Measurements from ENCODE around the gene SBNO2.

SBNO2 gene, protein sequence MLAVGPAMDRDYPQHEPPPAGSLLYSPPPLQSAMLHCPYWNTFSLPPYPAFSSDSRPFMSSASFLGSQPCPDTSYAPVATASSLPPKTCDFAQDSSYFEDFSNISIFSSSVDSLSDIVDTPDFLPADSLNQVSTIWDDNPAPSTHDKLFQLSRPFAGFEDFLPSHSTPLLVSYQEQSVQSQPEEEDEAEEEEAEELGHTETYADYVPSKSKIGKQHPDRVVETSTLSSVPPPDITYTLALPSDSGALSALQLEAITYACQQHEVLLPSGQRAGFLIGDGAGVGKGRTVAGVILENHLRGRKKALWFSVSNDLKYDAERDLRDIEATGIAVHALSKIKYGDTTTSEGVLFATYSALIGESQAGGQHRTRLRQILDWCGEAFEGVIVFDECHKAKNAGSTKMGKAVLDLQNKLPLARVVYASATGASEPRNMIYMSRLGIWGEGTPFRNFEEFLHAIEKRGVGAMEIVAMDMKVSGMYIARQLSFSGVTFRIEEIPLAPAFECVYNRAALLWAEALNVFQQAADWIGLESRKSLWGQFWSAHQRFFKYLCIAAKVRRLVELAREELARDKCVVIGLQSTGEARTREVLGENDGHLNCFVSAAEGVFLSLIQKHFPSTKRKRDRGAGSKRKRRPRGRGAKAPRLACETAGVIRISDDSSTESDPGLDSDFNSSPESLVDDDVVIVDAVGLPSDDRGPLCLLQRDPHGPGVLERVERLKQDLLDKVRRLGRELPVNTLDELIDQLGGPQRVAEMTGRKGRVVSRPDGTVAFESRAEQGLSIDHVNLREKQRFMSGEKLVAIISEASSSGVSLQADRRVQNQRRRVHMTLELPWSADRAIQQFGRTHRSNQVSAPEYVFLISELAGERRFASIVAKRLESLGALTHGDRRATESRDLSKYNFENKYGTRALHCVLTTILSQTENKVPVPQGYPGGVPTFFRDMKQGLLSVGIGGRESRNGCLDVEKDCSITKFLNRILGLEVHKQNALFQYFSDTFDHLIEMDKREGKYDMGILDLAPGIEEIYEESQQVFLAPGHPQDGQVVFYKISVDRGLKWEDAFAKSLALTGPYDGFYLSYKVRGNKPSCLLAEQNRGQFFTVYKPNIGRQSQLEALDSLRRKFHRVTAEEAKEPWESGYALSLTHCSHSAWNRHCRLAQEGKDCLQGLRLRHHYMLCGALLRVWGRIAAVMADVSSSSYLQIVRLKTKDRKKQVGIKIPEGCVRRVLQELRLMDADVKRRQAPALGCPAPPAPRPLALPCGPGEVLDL (N-terminal part only)

DNA sequence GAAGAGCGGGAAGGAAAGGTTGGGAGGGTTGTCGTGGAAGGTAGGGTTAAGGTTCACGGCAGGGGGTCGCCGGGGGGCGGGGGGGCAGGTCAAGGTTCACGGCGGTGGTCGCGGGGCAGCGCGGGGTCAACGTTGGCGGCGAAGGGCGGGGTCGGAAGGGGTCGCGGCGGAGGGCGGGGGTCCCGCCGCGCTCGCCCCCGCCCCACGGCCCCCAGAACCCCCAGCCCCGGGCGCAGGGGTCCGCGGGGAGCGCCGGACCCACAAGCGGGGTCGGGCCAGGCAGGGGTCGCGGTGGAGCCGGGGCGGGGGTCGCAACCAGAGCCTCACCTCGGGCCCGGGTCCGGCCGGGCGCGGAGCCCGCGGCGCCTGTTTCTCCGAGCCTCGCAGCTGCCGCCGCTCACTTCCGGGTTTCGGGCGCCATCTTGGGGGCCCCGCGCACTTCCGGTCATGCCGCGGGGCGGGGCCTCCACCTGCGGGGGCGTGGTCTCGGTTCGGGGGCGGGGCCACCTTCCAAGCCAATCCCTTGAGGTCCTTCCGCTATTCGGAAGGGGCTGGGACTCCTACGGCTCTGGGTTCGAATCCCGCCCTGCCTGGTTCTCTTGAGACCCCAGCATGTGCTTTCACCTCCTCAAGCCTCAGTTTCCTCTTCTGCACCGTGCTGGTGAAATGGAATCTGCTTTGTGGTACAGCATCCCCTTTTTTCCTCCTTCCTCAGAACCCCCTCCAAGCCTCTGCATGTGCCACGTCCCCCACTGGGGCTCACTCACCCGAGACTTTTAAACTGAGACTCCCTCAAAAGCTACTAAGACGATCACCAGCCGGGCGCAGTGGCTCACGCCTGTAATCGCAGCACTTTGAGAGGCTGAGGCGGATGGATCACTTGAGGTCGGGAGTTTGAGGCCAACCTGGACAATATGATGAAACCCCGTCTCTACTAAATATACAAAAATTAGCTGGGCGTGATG, at the start of gene SBNO2:
Gene SBNO2, minus strand, starts transcription at position 424 of the 965 bp plus-strand sequence. CDS start 19,992 bp downstream, outside the sequence.
- peak; percentile 86 for DNase-seq

GRCh38 chr19:1223018-1223855, 49.2 kb upstream of the SBNO2 start:
- DNase-seq, result no peak

GRCh38 chr19:1222394-1222793, 48.3 kb upstream of the SBNO2 start:
- no peak for DNase-seq

DNA sequence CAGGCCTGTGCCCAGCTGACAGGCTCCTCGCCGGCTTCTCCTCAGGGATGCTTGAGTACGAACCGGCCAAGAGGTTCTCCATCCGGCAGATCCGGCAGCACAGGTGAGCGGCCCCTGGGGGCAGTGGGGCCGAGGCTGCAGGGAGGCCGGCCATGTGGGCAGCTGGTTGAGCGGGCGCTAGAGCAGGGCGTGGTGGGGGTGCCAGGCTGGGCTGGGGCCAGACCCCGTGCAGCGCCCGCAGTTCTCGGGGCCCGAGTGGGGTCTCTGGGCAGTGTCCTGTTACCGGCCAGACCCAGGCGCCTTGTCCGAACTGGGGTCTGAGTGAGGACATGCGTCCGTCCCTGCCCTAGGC, 47.8 kb upstream of the SBNO2 start:
- DNase-seq, result no peak

DNA sequence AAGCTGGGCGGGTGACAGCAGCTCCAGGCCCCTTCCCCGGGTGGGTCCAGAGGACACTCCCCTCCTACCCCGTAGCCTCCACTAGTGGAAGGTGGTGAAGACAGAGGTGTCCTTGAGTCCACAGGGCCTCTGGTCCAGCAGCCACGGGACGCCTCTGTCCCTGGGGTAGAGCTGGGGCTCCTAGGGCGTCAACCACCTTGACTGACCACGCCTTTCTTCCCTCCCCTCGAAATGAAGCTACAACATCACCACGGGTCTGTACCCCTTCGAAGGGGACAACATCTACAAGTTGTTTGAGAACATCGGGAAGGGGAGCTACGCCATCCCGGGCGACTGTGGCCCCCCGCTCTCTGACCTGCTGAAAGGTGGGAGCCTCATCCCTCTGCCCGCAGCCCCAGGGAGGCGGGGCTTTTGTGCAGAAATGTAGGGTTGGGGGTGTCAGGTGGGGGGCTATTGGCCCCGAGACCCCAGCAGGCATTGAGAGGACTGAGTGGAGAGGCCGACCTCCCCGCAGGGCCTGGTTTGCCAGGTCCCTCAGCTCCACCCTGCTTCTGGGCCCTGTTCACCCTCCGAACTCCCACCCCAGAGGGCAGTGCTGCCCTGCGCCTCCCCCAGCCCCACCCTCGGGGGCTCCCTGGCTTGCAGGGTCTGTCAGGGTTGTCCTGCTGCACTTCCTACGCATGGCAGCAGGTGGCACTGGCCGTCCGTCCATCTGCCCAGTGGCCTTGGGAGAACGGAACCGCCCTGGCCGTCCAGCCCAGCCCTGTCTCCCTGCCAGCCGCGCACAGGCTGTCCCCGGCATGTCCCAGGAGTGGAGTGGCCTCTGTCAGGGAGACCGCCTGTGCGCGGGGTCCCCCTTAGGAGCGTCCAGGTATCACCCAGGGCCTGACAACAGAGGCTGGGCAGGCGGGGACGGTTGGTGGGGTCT, 47.2 kb upstream of the SBNO2 start:
- DNase-seq, result no peak

GRCh38 chr19:1220477-1220930, 46.4 kb upstream of the SBNO2 start:
- no peak for DNase-seq

DNA sequence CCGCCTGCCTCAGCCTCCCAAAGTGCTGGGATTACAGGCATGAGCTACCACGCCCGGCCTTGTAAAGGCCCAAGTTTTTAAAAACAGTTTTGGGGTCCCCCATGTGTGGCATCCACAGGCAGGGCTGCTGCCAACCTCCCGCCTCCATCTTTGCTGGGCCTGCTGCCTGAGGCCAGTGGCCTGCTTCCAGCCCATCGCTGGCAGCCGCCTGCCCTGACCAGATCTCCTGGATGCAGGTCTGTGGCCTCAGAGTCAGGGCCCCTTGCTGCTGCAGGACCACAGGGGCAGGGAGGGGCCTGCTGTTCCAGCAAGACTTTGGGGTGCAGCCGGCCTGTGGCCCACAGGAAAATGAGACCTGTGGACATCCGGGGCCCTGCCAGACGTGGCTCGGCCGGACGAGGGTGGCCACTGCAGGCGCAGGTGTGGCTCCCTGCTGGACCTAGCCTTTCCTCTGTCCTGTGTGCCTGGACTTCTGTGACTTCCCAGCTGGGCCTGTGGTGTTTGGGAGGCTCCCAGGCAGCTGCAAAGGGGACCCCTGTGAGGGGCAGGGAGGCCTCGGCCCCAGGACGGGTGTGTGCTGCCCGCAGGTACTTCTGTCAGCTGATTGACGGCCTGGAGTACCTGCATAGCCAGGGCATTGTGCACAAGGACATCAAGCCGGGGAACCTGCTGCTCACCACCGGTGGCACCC, 45.9 kb upstream of the SBNO2 start:
- DNase-seq, result no peak

- DNase-seq, result no peak
Observed at GRCh38 chr19:1218751-1219567, 44.9 kb upstream of the SBNO2 start.

DNA sequence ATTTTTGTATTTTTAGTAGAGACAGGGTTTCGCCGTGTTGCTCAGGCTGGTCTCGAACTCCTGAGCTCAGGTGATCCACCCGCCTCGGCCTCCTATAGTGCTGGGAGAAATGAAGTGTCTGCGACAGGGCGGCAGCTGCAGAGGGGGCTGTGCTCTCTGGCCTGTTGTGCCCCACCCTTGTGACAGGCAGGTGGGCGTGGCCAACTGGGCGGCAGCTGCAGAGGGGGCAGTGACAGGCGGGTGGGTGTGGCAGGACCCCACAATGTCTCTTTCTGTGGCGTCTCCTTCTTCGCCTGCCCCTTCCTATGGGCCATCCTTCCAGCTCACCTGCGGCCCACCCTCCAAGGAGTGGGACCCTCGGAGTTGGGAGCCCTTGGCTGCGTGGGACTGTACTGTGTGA, 43.3 kb upstream of the SBNO2 start:
- DNase-seq, result no peak

DNA sequence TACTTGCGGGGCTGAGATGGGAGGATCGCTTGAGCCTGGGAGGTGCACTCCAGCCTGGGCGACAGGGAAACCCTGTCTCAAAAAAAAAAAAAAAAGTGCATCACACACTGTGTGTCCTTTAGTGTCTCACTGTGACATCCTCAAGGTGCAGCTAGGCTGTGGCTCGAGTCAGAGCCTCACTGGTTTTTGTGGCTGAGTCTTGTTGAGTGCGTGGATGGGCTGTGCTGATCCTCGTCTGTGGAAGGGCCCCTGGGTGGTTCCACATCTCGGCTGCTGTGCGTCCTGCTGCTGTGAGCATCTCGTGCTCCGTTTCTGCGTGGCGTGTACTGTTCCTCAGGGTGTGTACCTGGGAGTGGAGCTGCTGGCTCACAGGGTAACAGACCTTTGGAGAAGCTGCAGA, 42.7 kb upstream of the SBNO2 start:
- DNase-seq, result no peak

DNA sequence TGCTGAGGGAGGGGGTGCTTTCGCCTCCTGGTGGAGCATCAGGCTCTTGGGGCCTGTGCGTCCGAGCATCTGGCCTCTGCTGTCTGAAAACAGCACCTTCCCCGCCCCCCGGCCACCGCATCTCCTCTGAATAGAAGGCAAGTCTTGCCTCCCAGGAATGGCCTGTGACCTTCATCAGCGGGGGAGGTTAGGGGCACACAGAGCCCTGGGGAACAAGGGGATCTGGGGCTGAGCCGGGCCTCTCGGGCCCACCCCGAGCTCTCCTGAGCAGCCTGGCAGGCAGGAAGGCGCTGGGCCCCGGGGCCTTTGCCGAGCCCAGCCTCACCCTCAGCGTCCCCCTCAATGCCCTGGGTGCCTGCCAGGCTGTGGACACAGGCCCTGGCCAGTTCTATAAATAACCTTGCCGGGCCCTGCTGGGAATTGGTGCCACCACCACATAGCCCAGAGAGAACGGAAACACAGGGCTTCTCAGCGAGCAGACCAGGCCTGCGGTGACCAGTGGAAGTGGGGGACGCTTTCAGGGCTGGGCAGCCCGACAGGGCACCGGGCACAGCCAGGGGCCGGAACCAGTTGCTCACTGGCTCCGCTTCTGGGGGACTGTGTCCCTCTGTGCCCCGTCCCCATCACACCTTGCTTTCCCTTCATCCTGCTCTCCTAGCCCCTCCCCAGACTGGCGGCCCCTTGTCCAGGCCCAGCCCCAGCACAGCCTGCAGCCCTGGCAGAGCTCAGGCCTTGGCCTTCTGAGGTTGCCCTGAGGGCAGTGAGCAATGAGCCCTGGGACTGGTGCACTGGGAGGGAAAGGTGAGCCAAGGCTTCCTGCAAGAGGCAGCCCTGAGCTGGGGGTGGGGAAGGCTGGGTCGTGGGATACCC, 41.0 kb upstream of the SBNO2 start:
- DNase-seq, result no peak

DNA sequence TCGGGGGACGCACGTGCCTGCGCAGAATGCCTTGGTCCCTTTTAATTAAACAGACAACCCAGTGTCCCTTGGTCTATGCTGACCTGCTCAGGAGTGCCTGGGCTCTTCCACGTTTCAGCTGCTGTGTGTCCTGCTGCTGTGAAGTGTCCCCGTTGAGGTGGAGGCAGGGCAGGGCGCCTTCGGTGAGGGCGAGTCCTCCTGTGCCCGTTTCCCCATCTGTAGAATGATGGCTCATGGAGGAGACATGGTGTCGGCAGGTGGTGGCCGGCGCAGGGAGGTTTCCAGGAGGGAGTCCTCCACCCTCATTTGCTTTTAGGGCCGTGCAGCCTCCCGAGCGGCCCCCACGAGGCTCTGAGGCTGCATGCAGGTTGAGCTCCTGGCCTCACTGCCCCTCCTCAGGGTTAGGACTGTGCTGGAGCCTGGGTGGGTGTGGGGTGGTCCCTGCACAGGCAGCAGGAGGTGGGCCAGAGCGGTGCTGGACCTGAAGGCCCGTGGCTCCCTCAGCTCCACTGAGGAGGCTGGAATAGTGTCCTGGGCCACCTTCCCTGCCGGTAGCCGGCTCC, 40.3 kb upstream of the SBNO2 start:
- no peak for DNase-seq

- no peak for DNase-seq
Observed at GRCh38 chr19:1213391-1214286, 39.6 kb upstream of the SBNO2 start.

DNA sequence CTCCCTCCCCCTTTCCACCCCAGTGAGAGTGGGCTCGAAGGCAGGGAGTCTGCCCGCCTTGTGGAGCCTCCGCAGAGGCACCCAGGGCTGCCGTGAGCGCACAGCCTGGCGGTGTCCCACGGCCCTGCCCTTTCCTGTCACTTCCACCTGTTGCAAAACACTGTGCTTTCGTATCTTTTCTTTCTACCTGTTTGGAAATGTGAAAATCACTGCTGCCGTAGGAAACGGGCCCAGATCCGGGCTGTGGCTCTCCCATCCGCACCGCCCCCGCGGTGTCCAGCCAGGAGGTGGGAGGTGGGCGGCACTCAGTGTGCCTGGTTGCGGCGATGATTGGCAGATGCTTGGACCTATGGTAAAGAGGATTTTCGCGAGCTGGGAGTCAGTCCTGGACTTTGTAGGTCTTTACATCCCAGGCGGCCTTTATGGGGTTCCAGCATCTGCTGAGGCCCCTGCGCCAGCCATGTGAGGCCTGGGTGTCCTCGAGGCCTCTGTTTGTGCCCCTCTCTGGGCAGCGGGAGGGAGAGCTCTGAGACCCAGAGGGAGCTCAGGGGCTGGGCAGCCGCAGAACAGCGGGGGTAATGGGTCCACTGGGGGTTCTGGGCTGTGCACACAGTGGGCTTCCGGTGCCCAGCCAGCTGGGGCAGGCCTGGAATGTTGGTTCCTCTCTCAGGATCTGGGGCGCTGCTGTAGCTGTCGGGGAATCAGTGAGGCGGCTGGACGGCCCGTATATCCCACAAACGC, 37.6 kb upstream of the SBNO2 start:
- DNase-seq, result no peak

GRCh38 chr19:1210227-1210538, 36.1 kb upstream of the SBNO2 start:
- DNase-seq, result no peak
